Stomach (tissue), 9 donors: Measurements from ENCODE around the gene GRIK2. TPM values are rescaled to one million over a fixed set of nuclear protein-coding genes. Genes with fewer than 3 reads are reported as not detected.
A peak's percentile ranks its signal among the peaks of the same experiment; 100 is the strongest.

Experiments used
- DNase-seq, 2 donors: peaks; one replicate each; pipeline versions ENCODE4 v3.0.0 to v3.0.0-alpha.2; 2013 to 2019
- H3K27ac ChIP-seq, 5 donors: fragments of 200-600 bp in 4 of 5; sonication (generic) in 4 of 5; one replicate each; pipeline ENCODE4 v1.5.1; 2013 to 2019; ENCODE audit warnings: mild to moderate bottlenecking in 1 of 5, moderate library complexity in 1 of 5
- H3K27me3 ChIP-seq, 3 donors: fragments of 200-600 bp; sonication (generic); one replicate each; pipeline ENCODE4 v1.5.1; 2017 to 2019; ENCODE audit warnings: mixed run types in 1 of 3
- H3K36me3 ChIP-seq, 4 donors: fragments of 200-600 bp; sonication (generic); 1 replicate in 3 of 4; 2 replicates in 1 of 4; pipeline ENCODE4 v1.5.1; 2016 to 2019
- H3K4me1 ChIP-seq, 4 donors: fragments of 200-600 bp; sonication (generic); one replicate each; pipeline ENCODE4 v1.5.1; 2016 to 2019
- H3K4me3 ChIP-seq, 4 donors: fragments of 200-600 bp; sonication (generic) in 3 of 4; one replicate each; pipeline ENCODE4 v1.5.1; 2016 to 2019; ENCODE audit warnings: mild to moderate bottlenecking in 1 of 4
- H3K9me3 ChIP-seq, 4 donors: fragments of 200-600 bp; sonication (generic); one replicate each; pipeline ENCODE4 v1.5.1; 2016 to 2019
- EP300 ChIP-seq: sonication (generic); formaldehyde crosslinking; IDR thresholded peaks from one replicate; pipeline ENCODE4 v1.6.1; 2017; ENCODE audit warnings: antibody characterized with exemption
- POLR2A ChIP-seq, 4 donors: fragments of 450-650 bp; IDR thresholded peaks; one replicate each; pipeline ENCODE4 v1.6.1; 2016; ENCODE audit warnings: antibody characterized with exemption in 4 of 4, control low read depth in 2 of 4, mild to moderate bottlenecking in 1 of 4, moderate library complexity in 1 of 4
- POLR2AphosphoS5 ChIP-seq, 3 donors: sonication (generic); formaldehyde crosslinking; IDR thresholded peaks; one replicate each; pipeline ENCODE4 v1.6.1; 2016; ENCODE audit warnings: antibody characterized with exemption in 3 of 3
- WGBS, 5 donors: extraction: QIAGEN DNeasy Blood & Tissue Kit in 3 of 5; methylation state at CpG; one replicate each; pipeline versions ENCODE4 v1.1.5 to v1.1.7; 2013 to 2018; 5-methylcytosine and 5-hydroxymethylcytosine counted together
- intact Hi-C: fragments of 100-400 bp; cut with DNase I; formaldehyde crosslinking; loops from one replicate; pipeline ENCODE4 v1.15.1; 2023; ENCODE audit warnings: low total_unique reads
- polyA plus RNA-seq, 3 donors: library from polyadenylated mRNA; stranded (reverse); fragments of 200-250 nt; gene quantifications; one replicate each; pipeline ENCODE4 v1.2.3, GENCODE V29; 2013
- total RNA-seq, 5 donors: library from RNA; depleted of rRNA; stranded (reverse); fragments of >200 nt; gene quantifications; one replicate each; pipeline versions ENCODE4 v1.1.0 to v1.2.3, GENCODE V29; 2014 to 2016
- TF ChIP-seq, protein P1 (sequence below), 7 experiments: fragments of 450-650 bp in 4 of 7; fragments of 200-600 bp in 3 of 7; sonication (generic) in 3 of 7; IDR thresholded peaks; one replicate each; pipeline ENCODE4 v1.5.1; 2016 to 2019; ENCODE audit warnings: antibody characterized with exemption in 7 of 7, control low read depth in 2 of 7, mild to moderate bottlenecking in 1 of 7
- donor health status: healthy with polysubstance abuse.
- donor health status: Bipolar disorder and iron deficiency.
- donor health status: healthy.

GRIK2 gene
- total and polyA plus RNA-seq, 8 donors = 0.06 to 7.7 (median 0.50) TPM; not detected in 3

DNA sequence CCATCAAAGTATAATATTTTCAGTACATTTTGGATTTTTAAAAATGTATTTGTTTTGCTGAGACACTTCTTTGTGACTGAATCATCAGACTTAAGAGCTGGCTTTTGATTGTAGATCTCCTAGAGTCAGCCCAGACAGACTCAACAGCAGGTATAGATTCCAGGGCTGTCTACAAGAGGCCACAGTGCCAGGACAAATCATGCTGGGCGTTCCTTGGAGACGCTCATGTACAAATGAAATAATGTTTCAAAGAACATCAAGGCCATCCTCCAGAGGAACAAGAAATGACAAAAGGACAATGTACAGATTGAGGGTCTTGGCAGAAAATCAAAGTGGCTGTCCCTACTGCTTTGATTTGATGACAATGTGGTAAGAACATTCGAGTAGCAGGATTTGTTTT, 369.3 kb downstream of the GRIK2 start:
- WGBS, 5 donors = 44 to 60% (median 54%) methylated on average over 3 of the region's 3 CpGs
- TF ChIP-seq EP300 (no peak), POLR2AphosphoS5 (IDR thresholded peaks at IDR 0.05) (no peak), POLR2A (IDR thresholded peaks at IDR 0.05) (no peak)
- TF ChIP-seq, protein P1, sequence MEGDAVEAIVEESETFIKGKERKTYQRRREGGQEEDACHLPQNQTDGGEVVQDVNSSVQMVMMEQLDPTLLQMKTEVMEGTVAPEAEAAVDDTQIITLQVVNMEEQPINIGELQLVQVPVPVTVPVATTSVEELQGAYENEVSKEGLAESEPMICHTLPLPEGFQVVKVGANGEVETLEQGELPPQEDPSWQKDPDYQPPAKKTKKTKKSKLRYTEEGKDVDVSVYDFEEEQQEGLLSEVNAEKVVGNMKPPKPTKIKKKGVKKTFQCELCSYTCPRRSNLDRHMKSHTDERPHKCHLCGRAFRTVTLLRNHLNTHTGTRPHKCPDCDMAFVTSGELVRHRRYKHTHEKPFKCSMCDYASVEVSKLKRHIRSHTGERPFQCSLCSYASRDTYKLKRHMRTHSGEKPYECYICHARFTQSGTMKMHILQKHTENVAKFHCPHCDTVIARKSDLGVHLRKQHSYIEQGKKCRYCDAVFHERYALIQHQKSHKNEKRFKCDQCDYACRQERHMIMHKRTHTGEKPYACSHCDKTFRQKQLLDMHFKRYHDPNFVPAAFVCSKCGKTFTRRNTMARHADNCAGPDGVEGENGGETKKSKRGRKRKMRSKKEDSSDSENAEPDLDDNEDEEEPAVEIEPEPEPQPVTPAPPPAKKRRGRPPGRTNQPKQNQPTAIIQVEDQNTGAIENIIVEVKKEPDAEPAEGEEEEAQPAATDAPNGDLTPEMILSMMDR (IDR thresholded peaks at IDR 0.05) = no peak
- intact Hi-C loops = no loop called here

GRCh38 chr6:101765281-101765680, 371.8 kb downstream of the GRIK2 start:
- Histone ChIP-seq H3K27me3 (no peaks in the 10 kb centered on the region), H3K36me3 (no peaks in the 10 kb centered on the region), H3K4me3 (no peak overlapping the region), H3K27ac (no peak overlapping the region), H3K4me1 (no peaks in the 10 kb centered on the region), H3K9me3 (no peaks in the 10 kb centered on the region)
- no peak for TF ChIP-seq EP300
- TF ChIP-seq, protein P1 (IDR thresholded peaks at IDR 0.05) = no peak
- no peak for TF ChIP-seq POLR2A (IDR thresholded peaks at IDR 0.05)
- no peak for TF ChIP-seq POLR2AphosphoS5 (IDR thresholded peaks at IDR 0.05)
- no peak for DNase-seq
- 48 to 84% (median 71%) methylated on average over 1 of the region's 1 CpG for WGBS, 5 donors
- intact Hi-C loops = no loop called here

More for the DNA sequence above, 369.3 kb downstream of the GRIK2 start:
- no peak for DNase-seq
- Histone ChIP-seq H3K27ac (no peak overlapping the region), H3K4me1 (no peaks in the 10 kb centered on the region), H3K4me3 (no peak overlapping the region), H3K36me3 (no peaks in the 10 kb centered on the region), H3K9me3 (no peaks in the 10 kb centered on the region), H3K27me3 (no peaks in the 10 kb centered on the region)

- 45 to 56% (median 48%) methylated on average over 3 of the region's 3 CpGs for WGBS, 5 donors
- Histone ChIP-seq H3K9me3 (no peaks in the 10 kb centered on the region), H3K27ac (no peak overlapping the region), H3K4me3 (no peak overlapping the region), H3K27me3 (no peaks in the 10 kb centered on the region), H3K4me1 (no peaks in the 10 kb centered on the region), H3K36me3 (no peaks in the 10 kb centered on the region)
- intact Hi-C loops = no loop called here
- DNase-seq = peak in 1 of 2 donors; percentile 4
- TF ChIP-seq POLR2AphosphoS5 (IDR thresholded peaks at IDR 0.05) (no peak), POLR2A (IDR thresholded peaks at IDR 0.05) (no peak), EP300 (no peak)
- TF ChIP-seq, protein P1 (IDR thresholded peaks at IDR 0.05) = no peak
Measured at GRCh38 chr6:101770116-101770515, 376.6 kb downstream of the GRIK2 start.

DNA sequence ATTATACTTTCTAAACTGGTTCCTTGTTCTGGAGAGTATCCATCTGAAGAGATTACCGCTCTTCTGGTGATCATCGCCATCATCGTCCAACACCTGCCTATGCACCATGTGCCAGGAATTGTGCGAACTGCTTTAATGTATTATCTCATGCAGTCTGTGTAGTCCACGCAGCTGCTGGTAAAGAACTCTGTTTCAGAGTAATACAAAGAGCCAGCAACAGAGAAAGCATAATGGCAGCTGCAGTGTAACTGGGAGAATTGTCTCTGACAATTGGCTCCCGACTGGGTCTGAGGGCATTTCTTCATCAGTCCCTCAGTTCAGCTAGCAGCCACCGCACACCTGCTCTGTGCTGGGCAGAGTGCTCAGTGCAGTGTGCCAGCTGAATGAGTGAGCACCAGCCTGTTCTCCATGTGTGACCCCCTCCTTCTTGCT, 383.4 kb downstream of the GRIK2 start:
- 92 to 97% (median 93%) methylated on average over 7 of the region's 7 CpGs for WGBS, 5 donors
- Histone ChIP-seq H3K4me1 (no peaks in the 10 kb centered on the region), H3K36me3 (no peaks in the 10 kb centered on the region), H3K27ac (no peak overlapping the region), H3K9me3 (no peaks in the 10 kb centered on the region), H3K4me3 (no peak overlapping the region), H3K27me3 (no peaks in the 10 kb centered on the region)
- no peak for DNase-seq
- intact Hi-C loops = no loop called here
- TF ChIP-seq POLR2AphosphoS5 (IDR thresholded peaks at IDR 0.05) = no peak
- TF ChIP-seq, protein P1 (IDR thresholded peaks at IDR 0.05) = no peak
- no peak for TF ChIP-seq POLR2A (IDR thresholded peaks at IDR 0.05)
- no peak for TF ChIP-seq EP300
